ENCODE results near the gene SIRPG. TPM values are rescaled to one million over a fixed set of nuclear protein-coding genes. Genes with fewer than 3 reads are reported as not detected.
"Not testable (repeated sequence)": the region's sequence is repeated elsewhere in the genome, so short reads cannot be mapped to it uniquely, and the experiment has no call there.

The SIRPG gene
- total RNA-seq = 10 to 100 TPM; 11.6 to 13.3 (median 12.0) TPM

DNA sequence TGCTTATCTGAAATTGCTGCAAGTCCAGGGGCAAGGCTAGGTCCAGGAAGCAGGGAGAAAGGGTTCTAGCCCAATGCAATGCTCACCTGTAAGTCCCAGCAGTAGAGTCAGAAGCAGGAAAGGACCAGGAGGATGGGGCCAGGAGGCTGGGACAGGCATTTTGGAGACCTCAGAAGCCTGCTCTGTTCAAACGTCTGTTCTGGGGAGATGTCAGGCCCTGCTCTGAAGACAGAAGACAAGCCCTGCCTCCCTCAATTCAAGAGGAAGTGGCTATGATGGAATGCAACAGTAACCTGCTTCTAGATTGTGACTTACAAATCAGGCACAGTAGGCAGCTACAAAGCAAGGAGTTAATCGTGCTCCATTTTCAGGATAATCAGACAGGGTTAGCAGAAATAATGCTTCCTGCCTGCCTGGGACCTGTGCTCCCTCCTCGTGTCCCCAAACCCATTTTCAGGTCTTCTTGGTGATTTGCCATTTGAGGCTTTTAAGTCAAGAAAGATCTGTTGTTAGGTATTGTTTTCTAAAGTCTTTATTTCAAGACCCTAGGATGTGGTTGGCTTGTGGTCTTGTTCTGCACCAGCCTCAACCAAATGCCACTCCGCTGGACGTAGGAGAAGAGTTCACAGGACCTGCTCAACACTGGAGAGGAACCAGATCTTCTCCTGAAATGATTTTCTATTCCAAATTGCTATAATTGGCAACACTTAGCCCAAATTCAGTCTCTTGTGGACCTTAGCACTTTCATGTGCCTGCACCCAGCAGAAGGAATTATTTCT, at the start of gene SIRPG:
Gene SIRPG, minus strand, starts transcription at position 224 of the 779 bp plus-strand sequence. Its CDS starts 65 bp downstream, at position 159.
- H3K9me3 Mint-ChIP-seq = peaks cover 7% of the 10 kb centered on the region
- peaks cover 18% of the 10 kb centered on the region for H3K36me3 Mint-ChIP-seq (ENCODE audit: insufficient read depth)
- no peaks in the 10 kb centered on the region for H3K27me3 Mint-ChIP-seq (ENCODE audit: low read depth)
- H3K4me1 Mint-ChIP-seq (ENCODE audit: low read depth) = peaks cover 93% of the 10 kb centered on the region
- DNase-seq = no peak
- ATAC-seq = no peak
- H3K4me3 Mint-ChIP-seq = peak within 1 kb of the TSS; percentile 81

DNA sequence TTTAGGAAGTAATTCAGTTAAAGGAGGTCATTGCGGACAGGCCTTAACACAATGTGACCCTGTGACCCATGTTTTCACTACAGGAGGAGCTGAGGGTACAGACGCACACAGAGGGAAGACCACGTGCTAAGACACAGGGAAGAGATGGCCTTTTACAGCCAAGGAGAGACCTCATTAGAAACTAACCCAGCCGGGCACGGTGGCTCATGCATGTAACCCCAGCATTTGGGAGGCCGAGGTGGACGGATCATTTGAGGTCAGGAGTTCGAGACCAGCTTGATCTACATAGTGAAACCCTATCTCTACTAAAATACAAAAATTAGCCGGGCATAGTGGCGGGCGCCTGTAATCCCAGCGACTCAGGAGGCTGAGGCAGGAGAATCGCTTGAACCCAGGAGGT, 49.3 kb upstream of the SIRPG start:
- not testable (repeated sequence) for DNase-seq; H3K4me3 Mint-ChIP-seq; H3K36me3 Mint-ChIP-seq (ENCODE audit: insufficient read depth); ATAC-seq; H3K27me3 Mint-ChIP-seq (ENCODE audit: low read depth)
- Mint-ChIP-seq H3K4me1 (ENCODE audit: low read depth) (peaks cover 12% of the 10 kb centered on the region), H3K9me3 (peaks cover 16% of the 10 kb centered on the region)

DNA sequence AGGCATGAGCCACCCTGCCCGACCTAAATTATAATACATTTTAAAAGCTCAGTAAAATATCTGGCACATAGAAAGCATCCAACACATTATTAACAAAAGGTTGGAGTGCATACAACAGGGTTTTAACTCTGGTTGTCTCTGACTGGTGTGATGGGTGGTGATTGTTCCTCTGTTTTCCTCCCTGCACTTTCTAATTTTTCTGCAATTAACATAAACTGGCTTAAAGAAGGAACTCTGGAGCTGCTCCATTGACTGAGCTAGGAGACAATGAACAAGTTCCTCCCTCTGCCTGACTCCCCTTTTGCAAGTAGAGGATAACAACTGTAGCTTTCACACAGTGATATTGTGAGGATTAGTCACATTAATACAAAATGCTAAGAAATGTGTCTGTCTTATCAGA, 48.5 kb upstream of the SIRPG start:
- DNase-seq (no peak), ATAC-seq (no peak)
- H3K4me1 Mint-ChIP-seq (ENCODE audit: low read depth) = peaks cover 12% of the 10 kb centered on the region
- H3K27me3 Mint-ChIP-seq (ENCODE audit: low read depth) = no peaks in the 10 kb centered on the region
- H3K9me3 Mint-ChIP-seq = peaks cover 16% of the 10 kb centered on the region
- H3K36me3 Mint-ChIP-seq (ENCODE audit: insufficient read depth) = peaks cover 2% of the 10 kb centered on the region
- no peak overlapping the region for H3K4me3 Mint-ChIP-seq

DNA sequence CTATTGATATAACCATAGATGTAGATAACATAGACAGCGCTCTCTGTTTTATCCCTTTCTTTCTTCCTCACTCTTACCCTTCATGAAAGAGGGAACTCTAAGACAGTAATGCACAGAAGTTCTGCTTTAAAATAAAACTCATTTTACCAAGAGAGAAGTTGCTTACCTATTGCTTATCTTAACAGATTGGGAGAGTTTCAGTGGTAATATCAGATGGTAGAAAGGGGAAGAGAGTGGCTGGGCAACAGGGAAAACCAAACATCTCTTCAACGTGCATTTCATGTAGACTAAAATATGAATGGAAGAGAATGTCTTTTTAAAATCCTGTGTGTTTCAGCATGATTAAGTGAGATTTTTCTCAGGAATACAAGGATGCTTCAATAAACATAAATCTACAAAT, 45.3 kb upstream of the SIRPG start:
- no peak overlapping the region for H3K4me3 Mint-ChIP-seq
- DNase-seq (no peak), ATAC-seq (no peak)
- peaks cover 4% of the 10 kb centered on the region for H3K36me3 Mint-ChIP-seq (ENCODE audit: insufficient read depth)
- H3K4me1 Mint-ChIP-seq (ENCODE audit: low read depth) = peaks cover 10% of the 10 kb centered on the region
- H3K9me3 Mint-ChIP-seq = peaks cover 19% of the 10 kb centered on the region
- no peaks in the 10 kb centered on the region for H3K27me3 Mint-ChIP-seq (ENCODE audit: low read depth)

DNA sequence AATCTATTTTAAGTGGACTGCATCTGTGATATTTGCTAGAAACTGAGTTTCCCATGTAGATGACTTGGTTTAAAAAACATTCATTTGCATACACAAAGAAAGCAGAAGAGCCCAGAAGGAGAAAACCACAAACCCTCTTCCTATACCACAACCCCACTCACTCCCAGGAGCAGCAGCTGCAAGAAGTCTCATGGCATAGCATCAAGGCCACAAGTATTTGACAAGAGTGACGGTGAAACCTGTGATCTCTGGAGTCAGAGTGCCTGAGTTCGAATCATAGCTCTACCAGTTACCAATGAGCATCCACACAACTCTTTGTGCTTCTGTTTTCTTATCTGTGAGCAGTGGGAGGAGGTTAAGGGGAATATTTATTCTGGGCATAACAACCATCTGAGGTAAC, 44.7 kb upstream of the SIRPG start:
- peaks cover 11% of the 10 kb centered on the region for H3K4me1 Mint-ChIP-seq (ENCODE audit: low read depth)
- peaks cover 4% of the 10 kb centered on the region for H3K36me3 Mint-ChIP-seq (ENCODE audit: insufficient read depth)
- no peak for DNase-seq
- no peak for ATAC-seq
- H3K4me3 Mint-ChIP-seq = no peak overlapping the region
- H3K9me3 Mint-ChIP-seq = peaks cover 19% of the 10 kb centered on the region
- no peaks in the 10 kb centered on the region for H3K27me3 Mint-ChIP-seq (ENCODE audit: low read depth)

DNA sequence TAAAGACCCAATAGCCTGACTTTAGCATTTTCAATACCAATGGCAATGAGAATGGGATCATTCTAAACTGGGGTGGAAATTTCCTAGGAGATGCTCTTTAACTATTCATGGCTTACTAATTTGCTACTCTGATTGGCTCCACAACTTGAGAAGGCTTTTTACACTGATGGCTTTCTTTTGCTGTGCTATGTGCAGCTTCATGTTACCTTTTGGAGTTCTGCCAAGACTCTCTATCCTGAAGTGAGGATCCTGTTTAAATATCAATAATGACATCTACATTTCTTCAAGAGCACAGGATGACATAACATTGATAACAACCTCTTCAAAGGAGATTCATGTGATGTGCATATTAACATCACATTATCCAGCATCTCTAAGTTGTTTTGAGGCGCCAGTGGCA, 43.4 kb upstream of the SIRPG start:
- DNase-seq (no peak), ATAC-seq (no peak)
- no peak overlapping the region for H3K4me3 Mint-ChIP-seq
- peaks cover 19% of the 10 kb centered on the region for H3K9me3 Mint-ChIP-seq
- peaks cover 24% of the 10 kb centered on the region for H3K4me1 Mint-ChIP-seq (ENCODE audit: low read depth)
- H3K27me3 Mint-ChIP-seq (ENCODE audit: low read depth) = no peaks in the 10 kb centered on the region
- peaks cover 4% of the 10 kb centered on the region for H3K36me3 Mint-ChIP-seq (ENCODE audit: insufficient read depth)

DNA sequence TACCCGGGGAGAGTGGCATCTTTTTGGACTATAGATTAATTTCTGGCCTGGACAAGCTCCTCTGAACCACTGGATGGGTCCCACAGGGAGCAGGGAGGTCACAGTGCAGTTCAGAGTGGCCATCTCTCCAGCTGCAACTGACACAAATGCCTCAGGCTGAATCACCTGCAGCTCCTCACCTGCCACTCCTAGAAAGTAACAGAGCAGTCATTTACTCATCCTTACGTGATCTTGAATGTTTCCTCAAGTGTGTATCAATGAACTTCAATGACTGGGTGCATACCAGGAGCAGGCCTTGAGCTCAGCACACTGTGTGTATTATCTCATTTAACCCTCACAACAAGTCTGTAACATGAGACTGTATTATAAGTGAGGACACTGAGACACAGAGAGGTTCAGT, 40.0 kb upstream of the SIRPG start:
- DNase-seq (no peak), ATAC-seq (no peak)
- Mint-ChIP-seq H3K4me1 (ENCODE audit: low read depth) (peaks cover 28% of the 10 kb centered on the region), H3K36me3 (ENCODE audit: insufficient read depth) (peaks cover 2% of the 10 kb centered on the region), H3K27me3 (ENCODE audit: low read depth) (no peaks in the 10 kb centered on the region), H3K4me3 (no peak overlapping the region), H3K9me3 (peaks cover 6% of the 10 kb centered on the region)

DNA sequence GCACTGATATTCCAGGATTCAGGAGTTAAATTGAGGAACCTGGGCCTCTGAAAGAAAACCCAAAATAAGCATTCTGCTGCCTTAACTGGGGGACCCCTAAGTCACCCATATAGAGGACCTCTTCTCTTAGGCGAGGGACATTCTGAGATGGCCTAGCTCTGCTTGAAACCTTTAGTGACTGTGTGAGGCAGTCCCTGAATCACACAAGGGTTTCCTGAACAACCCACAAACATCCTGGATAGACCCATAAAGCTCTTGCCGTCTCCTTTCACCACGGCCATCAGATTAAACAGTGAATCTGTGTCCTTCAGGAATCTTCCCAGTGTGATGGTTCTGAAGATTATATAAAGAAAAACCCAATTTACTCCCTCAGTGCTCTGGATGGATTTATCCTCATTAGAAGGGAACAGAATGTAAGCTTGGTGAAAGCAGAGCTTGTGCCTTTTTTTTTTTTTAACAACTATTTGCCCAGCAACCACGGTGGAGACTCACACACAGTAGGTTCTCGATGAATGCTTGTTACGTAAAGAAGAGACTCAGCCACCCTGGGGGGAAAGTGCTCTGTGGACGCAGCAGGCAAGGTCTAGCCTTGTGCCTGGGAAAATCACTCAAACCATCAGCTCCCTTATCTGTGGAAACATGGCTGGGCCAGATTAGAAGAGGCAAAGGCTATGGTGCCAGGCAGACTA, 39.1 kb upstream of the SIRPG start:
- ATAC-seq (peak in 1 of 2 donors; percentile 62), DNase-seq (no peak)
- Mint-ChIP-seq H3K4me3 (no peak overlapping the region), H3K36me3 (ENCODE audit: insufficient read depth) (peaks cover 7% of the 10 kb centered on the region), H3K27me3 (ENCODE audit: low read depth) (no peaks in the 10 kb centered on the region), H3K4me1 (ENCODE audit: low read depth) (peaks cover 28% of the 10 kb centered on the region), H3K9me3 (peaks cover 11% of the 10 kb centered on the region)

DNA sequence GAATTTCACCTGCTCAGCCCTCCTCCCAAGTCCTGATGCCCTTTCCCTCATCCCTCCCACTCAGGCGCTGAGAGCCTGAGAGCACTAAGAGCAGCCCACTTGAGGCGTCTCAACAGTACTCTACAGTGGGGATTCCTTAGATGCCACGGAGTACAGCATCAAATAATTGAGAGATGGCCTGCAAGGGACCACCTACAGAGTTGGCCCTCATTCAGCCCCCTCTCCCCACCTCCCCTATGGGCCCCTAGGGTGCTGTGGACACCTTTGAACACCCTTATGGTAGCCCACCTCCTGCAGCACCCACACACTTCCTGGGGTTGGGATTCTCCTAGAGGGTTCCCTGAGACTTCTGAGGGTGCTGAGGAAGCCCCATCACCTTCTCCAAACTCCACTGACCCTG, 37.1 kb upstream of the SIRPG start:
- Mint-ChIP-seq H3K27me3 (ENCODE audit: low read depth) (no peaks in the 10 kb centered on the region), H3K9me3 (peaks cover 16% of the 10 kb centered on the region), H3K36me3 (ENCODE audit: insufficient read depth) (peaks cover 8% of the 10 kb centered on the region), H3K4me3 (no peak overlapping the region), H3K4me1 (ENCODE audit: low read depth) (peaks cover 30% of the 10 kb centered on the region)
- ATAC-seq (no peak), DNase-seq (no peak)

DNA sequence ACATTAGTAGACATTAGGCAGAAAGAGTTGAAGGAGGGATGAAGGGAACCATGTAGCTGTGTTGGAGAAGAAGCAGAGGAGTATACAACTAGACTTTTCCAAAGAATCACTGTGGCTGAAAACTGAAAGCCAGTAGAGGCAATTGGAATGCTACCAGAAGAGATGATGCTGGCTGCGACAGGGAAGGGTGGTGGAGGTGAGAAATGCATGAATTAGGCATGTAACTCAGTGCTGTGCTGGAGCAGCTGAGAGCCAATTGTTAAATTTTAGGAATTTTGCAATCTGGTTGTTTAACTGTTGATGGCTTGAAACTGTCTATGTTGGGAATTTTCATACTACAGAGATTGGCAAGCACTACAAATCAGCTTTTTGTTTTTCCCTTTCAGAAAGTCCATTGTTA, 35.8 kb upstream of the SIRPG start:
- ATAC-seq = no peak

DNA sequence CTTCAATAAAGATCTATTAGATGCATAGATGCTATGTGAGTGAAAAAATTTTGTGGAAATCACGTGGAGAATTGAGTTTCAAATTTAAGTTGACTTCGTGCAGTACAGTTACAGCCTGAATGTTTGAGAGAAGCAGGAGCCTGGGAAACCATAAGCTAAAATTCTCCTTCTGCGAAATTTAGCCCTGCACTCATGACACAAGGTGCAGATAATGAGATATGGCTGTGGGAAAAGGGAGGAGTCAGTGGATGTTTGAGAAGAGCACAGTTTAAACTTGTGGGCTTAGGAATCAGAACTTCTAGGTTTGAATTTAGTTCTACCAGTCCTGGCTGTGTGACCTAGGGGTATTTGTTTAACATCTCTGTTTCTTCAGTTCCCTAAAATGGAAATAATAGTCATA, 32.1 kb upstream of the SIRPG start:
- Mint-ChIP-seq H3K9me3 (peaks cover 10% of the 10 kb centered on the region), H3K27me3 (ENCODE audit: low read depth) (no peaks in the 10 kb centered on the region), H3K36me3 (ENCODE audit: insufficient read depth) (peaks cover 6% of the 10 kb centered on the region), H3K4me1 (ENCODE audit: low read depth) (peaks cover 47% of the 10 kb centered on the region), H3K4me3 (no peak overlapping the region)
- ATAC-seq = no peak
- DNase-seq = no peak

More for the DNA sequence above, 35.8 kb upstream of the SIRPG start:
- peaks cover 6% of the 10 kb centered on the region for H3K36me3 Mint-ChIP-seq (ENCODE audit: insufficient read depth)
- H3K4me1 Mint-ChIP-seq (ENCODE audit: low read depth) = peaks cover 40% of the 10 kb centered on the region
- peaks cover 10% of the 10 kb centered on the region for H3K9me3 Mint-ChIP-seq
- H3K4me3 Mint-ChIP-seq = no peak overlapping the region
- DNase-seq = no peak
- H3K27me3 Mint-ChIP-seq (ENCODE audit: low read depth) = no peaks in the 10 kb centered on the region

DNA sequence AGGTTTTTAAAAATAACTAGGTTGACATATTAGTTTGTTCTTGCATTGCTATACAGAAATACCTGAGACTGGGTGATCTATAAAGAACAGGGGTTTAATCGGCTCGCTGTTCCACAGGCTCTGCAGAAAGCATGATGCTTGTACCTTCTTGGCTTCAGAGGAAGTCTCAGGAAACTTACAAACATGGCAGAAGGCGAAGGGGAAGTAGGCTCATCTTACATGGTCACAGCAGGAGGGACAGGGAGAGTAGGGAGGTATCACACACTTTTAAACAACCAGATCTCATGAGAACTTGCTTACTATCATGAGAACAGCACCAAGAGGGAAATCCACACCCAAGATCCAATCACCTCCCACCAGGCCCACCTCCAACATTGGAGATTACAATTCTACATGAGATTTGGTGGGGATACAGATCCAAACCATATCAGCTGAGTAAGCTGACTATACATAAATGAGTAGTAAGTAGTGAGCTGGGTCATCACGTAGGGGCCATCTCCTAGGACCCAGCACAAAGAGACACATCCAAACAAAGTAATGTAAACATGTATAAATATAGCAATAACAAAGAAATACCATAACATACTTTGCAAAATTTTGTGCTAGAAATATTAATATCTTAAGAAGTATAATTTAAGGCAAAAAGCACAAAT, 31.4 kb upstream of the SIRPG start:
- Mint-ChIP-seq H3K36me3 (ENCODE audit: insufficient read depth) (peaks cover 6% of the 10 kb centered on the region), H3K9me3 (peaks cover 10% of the 10 kb centered on the region), H3K27me3 (ENCODE audit: low read depth) (no peaks in the 10 kb centered on the region), H3K4me1 (ENCODE audit: low read depth) (peaks cover 51% of the 10 kb centered on the region), H3K4me3 (no peak overlapping the region)
- DNase-seq = no peak
- ATAC-seq = peak in 1 of 2 donors; percentile 25

DNA sequence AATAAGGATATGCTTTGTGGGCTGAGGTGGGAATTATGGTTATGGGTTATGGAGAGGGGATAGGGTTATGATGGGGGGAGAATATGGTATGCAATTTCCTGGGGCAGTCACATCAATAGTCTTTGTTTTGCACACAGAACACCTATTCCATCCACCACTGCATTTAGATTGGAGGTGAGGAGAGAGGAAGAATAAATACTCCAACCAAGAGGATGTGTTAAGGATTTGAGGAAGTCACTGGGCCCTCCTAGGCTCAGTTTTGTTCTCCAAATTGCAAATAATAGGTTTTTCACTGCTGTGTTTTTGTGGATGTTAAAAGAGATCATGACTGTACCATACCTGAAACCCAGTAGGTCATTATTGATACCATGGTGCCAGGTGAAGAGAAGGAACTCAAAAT, 29.5 kb upstream of the SIRPG start:
- Mint-ChIP-seq H3K9me3 (peaks cover 8% of the 10 kb centered on the region), H3K27me3 (ENCODE audit: low read depth) (no peaks in the 10 kb centered on the region), H3K36me3 (ENCODE audit: insufficient read depth) (peaks cover 12% of the 10 kb centered on the region), H3K4me1 (ENCODE audit: low read depth) (peaks cover 62% of the 10 kb centered on the region), H3K4me3 (peak overlapping the region; percentile 84)
- ATAC-seq (no peak), DNase-seq (no peak)

DNA sequence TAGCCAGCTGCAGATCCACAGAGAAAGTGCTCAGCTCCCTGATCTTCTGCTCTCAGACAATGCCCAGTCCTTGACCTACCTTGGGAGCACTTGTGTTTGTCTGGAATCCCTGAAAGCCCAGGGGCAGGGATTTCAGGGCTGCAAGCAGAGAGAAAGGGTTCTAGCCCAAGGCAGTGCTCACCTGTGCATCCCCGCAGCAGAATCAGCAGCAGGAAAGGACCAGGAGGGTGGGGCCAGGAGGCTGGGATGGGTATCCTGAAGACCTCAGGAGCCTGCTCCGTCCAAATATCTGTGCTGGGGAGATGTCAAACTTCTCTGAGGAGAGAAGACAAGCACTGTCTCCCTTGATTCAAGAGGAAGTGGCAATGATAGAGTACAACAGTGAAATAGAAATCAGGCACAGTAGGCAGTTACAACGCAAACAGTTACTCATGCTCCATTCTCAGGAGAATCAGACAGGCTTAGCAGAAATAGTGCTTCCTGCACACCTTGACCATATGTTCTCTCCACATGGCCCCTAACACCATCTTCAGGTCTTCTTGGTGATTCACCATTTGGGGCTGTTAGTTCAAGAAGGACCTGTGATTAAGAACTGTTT, 28.7 kb upstream of the SIRPG start:
- H3K36me3 Mint-ChIP-seq (ENCODE audit: insufficient read depth) = peaks cover 9% of the 10 kb centered on the region
- H3K9me3 Mint-ChIP-seq = peaks cover under 1% of the 10 kb centered on the region
- peak; percentile 71 to 76 for ATAC-seq
- peak overlapping the region; percentile 84 for H3K4me3 Mint-ChIP-seq
- H3K27me3 Mint-ChIP-seq (ENCODE audit: low read depth) = no peaks in the 10 kb centered on the region
- DNase-seq = no peak
- H3K4me1 Mint-ChIP-seq (ENCODE audit: low read depth) = peaks cover 62% of the 10 kb centered on the region
